GM12878 (cell line): ENCODE measurements around the gene BTG2.

Experiments
- CBX3 ChIP-seq: fragments of 200-600 bp; sonication (generic); IDR thresholded peaks from 2 replicates; pipeline ENCODE4 v1.6.1; 2016; ENCODE audit warnings: low read depth, borderline replicate concordance
- CREB1 ChIP-seq: IDR thresholded peaks from 2 replicates; pipeline ENCODE4 v1.6.1; 2012; ENCODE audit warnings: low read depth, mild to moderate bottlenecking, inconsistent platforms
- CTCF ChIP-seq, 3 experiments: IDR thresholded peaks in 2 of 3; conservative IDR thresholded peaks in 1 of 3; 2 replicates each; pipeline ENCODE4 v1.5.1; 2011; ENCODE audit warnings: low read depth in 3 of 3, low read length in 3 of 3, mild to moderate bottlenecking in 3 of 3, control low read depth in 2 of 3, moderate library complexity in 2 of 3, inconsistent platforms in 1 of 3, mixed read lengths in 1 of 3; ENCODE audit not compliant: control insufficient read depth in 2 of 3, insufficient read depth in 1 of 3; ENCODE audit errors: extremely low read depth in 1 of 3
- HDAC2 ChIP-seq: fragments of 200-600 bp; sonication (generic); IDR thresholded peaks from 2 replicates; pipeline ENCODE4 v1.6.1; 2017
- POLR2AphosphoS5 ChIP-seq: IDR thresholded peaks from 2 replicates; pipeline ENCODE4 v1.6.1; 2011; ENCODE audit warnings: mild to moderate bottlenecking, low read length, inconsistent platforms
- REST ChIP-seq: IDR thresholded peaks from 2 replicates; pipeline ENCODE4 v1.6.1; 2012; ENCODE audit warnings: mild to moderate bottlenecking, low read depth, low read length
- SUZ12 ChIP-seq: fragments of 200-600 bp; sonication (generic); IDR thresholded peaks from one replicate; pipeline ENCODE4 v1.6.1; 2018; ENCODE audit warnings: antibody characterized with exemption, mild to moderate bottlenecking; ENCODE audit not compliant: unreplicated experiment
- ZBED1 ChIP-seq: IDR thresholded peaks from 2 replicates; pipeline ENCODE4 v1.6.1; 2016; ENCODE audit warnings: borderline replicate concordance

GRCh38 chr1:203331224-203331623 is 25.9 kb downstream of the BTG2 start:
- TF ChIP-seq HDAC2 (no peak), CTCF (IDR thresholded peaks at IDR 0.05 in 2 of 3, conservative IDR thresholded peaks at IDR 0.05 in 1 of 3; ENCODE audit: control insufficient read depth in 2 of 3, extremely low read depth in 1 of 3, insufficient read depth in 1 of 3, low read depth in 3 of 3, low read length in 3 of 3) (no peak), REST (no peak), CREB1 (no peak), CBX3 (no peak), ZBED1 (no peak), POLR2AphosphoS5 (no peak), SUZ12 (no peak)
